ENCODE data around the gene KCNQ1. TPM values are rescaled to one million over a fixed set of nuclear protein-coding genes. Genes with fewer than 3 reads are reported as not detected.

Gene KCNQ1
- total RNA-seq, 1 donor from 2014 or later, result 2.7 TPM

DNA sequence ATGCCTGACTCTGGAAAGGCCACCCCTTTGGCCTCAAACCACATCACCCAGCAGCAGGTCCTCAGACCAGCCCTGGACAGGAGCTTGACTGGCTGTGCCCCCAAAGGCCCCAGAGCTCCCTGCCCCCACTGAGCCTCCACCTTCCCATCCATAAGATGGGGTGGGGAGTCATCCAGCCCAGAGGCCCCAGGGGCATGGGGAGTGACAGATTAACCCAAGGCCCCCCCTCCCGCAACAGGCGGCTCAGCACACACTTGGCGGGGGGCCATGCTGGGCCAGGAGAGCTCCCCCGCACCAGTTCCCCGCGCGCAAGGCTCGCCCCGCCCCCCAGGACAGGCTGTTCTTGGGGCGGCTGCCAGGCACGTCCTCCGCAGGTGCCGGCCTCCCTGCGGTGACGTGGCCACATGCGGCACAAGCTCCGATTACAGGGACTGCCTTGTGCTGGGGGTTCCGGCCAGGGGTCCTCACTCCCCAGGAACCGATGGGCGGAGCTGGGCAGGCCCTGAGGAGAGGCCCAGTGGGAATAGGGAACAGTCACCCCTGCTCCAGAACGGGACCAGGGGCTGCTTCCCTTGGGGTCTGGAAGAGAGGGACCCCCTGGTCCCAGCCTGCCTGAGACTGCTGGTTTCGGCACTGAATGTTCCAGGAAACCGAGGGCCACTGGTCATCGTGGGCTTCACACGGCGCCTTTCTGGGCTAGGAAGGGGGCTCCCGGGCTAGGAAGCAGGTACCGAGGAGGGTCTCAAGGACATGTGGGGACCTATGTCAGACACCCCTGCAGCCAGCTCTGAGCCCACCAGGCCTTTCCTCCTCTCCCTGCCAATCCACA lies 445.9 kb downstream of the KCNQ1 start:
- H3K4me3 ChIP-seq, result no peak overlapping the region
- no peak for TF ChIP-seq POLR2A (IDR thresholded peaks at IDR 0.05)
- peak; percentile 57 to 88 for TF ChIP-seq POLR2AphosphoS5 (IDR thresholded peaks at IDR 0.05; ENCODE audit: insufficient read depth in 1 of 2, low read depth in 1 of 2)
- H3K4me1 ChIP-seq, result peaks cover 39% of the 10 kb centered on the region
- DNase-seq (ENCODE audit: extremely low spot score in 2 of 2), result no peak
- no peaks in the 10 kb centered on the region for H3K9me3 ChIP-seq
- H3K36me3 ChIP-seq, result no peaks in the 10 kb centered on the region
- intact Hi-C loops (cut with DNase I), result loop anchor here (2.0 to 10.0 kb wide), 3 partner anchors 358 to 586 kb away; partner anchors contain the start of genes C11orf21 and TSPAN32
- no peaks in the 10 kb centered on the region for H3K27me3 ChIP-seq
- peak overlapping the region; percentile 82 for H3K27ac ChIP-seq

DNA sequence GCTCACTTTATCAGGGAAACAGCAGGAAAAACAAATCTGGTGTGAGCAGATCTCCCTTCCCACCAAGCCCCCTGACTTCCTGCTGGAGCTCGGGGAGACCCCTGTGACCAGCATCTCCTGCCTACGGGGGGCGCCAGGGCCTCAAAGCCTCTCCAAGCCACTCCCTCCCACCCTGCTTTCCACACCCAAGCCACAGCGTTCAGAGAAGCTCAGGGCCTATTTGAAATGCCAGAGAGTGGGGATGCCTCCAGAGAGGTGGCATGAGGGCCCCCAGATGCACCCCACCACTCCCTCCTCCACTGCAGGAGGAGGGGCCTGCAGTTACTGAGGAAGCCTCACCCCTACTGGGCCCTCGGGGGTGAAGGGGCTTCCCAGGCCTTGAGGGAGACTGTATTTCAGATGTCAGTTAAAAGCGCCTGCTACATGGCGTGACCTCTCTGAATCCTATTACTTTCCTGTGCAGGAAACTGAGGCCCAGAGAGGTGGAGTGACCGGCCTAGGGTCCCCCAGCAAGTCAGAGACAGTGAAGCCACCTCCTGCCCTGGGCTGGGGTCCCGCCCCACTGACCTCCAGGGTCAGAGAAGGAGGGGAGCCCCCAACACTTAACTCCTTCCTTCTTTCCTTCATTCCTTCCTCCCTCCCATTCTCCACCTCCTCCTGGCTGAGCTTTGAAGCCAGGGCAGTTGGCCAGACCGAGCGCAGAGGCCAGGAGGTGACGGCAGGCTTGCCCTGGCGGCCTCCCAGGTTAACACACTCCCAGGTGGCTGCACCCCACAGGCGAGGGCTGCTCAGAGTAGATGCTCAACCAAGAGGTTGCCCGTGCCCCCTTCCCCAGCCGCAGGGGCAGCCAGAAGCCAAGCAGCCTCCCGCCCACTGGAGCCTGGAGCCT lies 446.8 kb downstream of the KCNQ1 start:
- H3K27ac ChIP-seq, result peak overlapping the region; percentile 82
- no peaks in the 10 kb centered on the region for H3K9me3 ChIP-seq
- H3K4me1 ChIP-seq, result peaks cover 33% of the 10 kb centered on the region
- H3K27me3 ChIP-seq, result no peaks in the 10 kb centered on the region
- intact Hi-C loops (cut with DNase I), result loop anchor here (2.0 to 10.0 kb wide), 3 partner anchors 359 to 587 kb away; partner anchors contain the start of genes C11orf21 and TSPAN32
- TF ChIP-seq POLR2A (IDR thresholded peaks at IDR 0.05) (no peak), POLR2AphosphoS5 (IDR thresholded peaks at IDR 0.05; ENCODE audit: insufficient read depth in 1 of 2, low read depth in 1 of 2) (no peak)
- TF ChIP-seq, protein P1, sequence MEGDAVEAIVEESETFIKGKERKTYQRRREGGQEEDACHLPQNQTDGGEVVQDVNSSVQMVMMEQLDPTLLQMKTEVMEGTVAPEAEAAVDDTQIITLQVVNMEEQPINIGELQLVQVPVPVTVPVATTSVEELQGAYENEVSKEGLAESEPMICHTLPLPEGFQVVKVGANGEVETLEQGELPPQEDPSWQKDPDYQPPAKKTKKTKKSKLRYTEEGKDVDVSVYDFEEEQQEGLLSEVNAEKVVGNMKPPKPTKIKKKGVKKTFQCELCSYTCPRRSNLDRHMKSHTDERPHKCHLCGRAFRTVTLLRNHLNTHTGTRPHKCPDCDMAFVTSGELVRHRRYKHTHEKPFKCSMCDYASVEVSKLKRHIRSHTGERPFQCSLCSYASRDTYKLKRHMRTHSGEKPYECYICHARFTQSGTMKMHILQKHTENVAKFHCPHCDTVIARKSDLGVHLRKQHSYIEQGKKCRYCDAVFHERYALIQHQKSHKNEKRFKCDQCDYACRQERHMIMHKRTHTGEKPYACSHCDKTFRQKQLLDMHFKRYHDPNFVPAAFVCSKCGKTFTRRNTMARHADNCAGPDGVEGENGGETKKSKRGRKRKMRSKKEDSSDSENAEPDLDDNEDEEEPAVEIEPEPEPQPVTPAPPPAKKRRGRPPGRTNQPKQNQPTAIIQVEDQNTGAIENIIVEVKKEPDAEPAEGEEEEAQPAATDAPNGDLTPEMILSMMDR (IDR thresholded peaks at IDR 0.05), result no peak
- no peaks in the 10 kb centered on the region for H3K36me3 ChIP-seq
- H3K4me3 ChIP-seq, result peak overlapping the region; percentile 43 to 48
- DNase-seq (ENCODE audit: extremely low spot score in 2 of 2), result no peak

DNA sequence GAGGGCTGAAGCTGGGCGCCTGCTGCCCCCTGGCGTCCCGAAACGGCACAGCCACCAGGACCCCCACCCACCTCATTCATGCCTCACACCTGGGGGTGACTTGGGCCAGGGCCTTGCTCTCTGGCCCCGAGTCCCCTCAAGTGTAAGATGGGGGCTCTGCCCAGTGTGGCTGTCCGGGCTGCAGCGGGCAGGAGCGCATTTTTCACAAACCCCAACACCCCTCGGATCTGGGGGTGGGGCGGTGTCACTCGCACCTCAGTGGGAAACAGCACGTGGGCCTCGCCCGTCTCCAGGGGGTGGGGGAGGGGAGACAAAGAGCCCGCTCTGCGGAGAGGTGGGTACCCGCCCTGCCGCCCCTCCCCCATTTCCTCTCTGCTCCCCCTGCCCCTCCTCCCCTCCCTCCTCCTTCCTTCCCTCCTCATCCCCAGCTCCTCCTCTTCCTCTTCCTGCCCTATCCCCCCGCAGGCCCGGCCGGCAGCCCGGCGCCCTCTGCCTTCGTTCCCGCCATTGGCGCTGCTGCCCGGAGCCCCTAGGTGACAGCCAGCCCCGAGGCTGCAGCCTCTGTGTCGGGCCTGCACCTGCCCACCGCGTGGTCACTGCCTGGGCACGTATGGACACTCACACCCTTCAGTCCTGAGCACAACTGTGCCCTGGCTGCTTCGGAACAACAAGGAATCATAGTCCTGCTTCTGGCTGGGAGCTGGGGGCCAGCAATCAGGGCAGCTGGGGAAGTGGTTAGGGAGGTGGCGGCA lies 447.6 kb downstream of the KCNQ1 start:
- H3K9me3 ChIP-seq, result no peaks in the 10 kb centered on the region
- TF ChIP-seq, protein P1 (IDR thresholded peaks at IDR 0.05), result peak; percentile 83 to 99 (median 96)
- TF ChIP-seq POLR2A (IDR thresholded peaks at IDR 0.05) (no peak), POLR2AphosphoS5 (IDR thresholded peaks at IDR 0.05; ENCODE audit: insufficient read depth in 1 of 2, low read depth in 1 of 2) (peak in 1 of 2 donors; percentile 49)
- peak overlapping the region; percentile 82 for H3K27ac ChIP-seq
- intact Hi-C loops (cut with DNase I), result loop anchor here (10.0 kb wide), 2 partner anchors 468 to 588 kb away; partner anchors contain the start of genes C11orf21 and TSPAN32
- H3K4me3 ChIP-seq, result peak overlapping the region; percentile 43 to 48
- no peaks in the 10 kb centered on the region for H3K27me3 ChIP-seq
- no peaks in the 10 kb centered on the region for H3K36me3 ChIP-seq
- peaks cover 30% of the 10 kb centered on the region for H3K4me1 ChIP-seq
- DNase-seq (ENCODE audit: extremely low spot score in 2 of 2), result no peak

DNA sequence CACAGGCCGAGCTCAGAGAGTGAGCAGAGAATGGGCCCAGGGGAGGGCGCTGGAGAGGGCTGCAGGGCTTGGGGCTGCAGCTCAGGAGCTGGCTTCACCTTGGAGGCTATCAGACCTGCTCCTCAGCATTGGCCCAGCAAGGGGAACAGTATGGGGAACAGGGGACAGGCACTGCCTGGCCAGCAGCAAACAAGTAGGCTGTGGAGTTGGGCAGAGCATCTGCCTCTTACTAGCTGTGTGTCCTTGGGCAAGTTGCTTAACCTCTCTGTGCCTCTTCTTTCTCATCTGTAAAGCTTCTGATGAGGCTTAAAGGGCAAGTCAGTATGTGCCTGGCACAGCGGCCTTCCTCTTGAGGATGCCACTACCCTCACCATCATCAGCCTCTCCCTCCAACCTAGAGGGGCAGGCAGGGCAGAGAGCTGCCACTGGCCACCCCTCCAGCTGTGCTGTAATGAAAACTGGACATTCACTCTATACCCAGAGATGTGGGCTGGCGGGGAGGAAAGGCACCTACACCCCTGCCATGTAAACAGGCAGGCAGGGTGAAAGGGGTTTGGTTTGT lies 448.2 kb downstream of the KCNQ1 start:
- TF ChIP-seq, protein P1 (IDR thresholded peaks at IDR 0.05), result no peak
- no peak for TF ChIP-seq POLR2A (IDR thresholded peaks at IDR 0.05)
- TF ChIP-seq POLR2AphosphoS5 (IDR thresholded peaks at IDR 0.05; ENCODE audit: insufficient read depth in 1 of 2, low read depth in 1 of 2), result no peak
- Histone ChIP-seq H3K27ac (peak overlapping the region; percentile 82), H3K4me1 (peaks cover 30% of the 10 kb centered on the region), H3K27me3 (no peaks in the 10 kb centered on the region), H3K4me3 (peak overlapping the region; percentile 43 to 48), H3K36me3 (no peaks in the 10 kb centered on the region), H3K9me3 (no peaks in the 10 kb centered on the region)
- DNase-seq (ENCODE audit: extremely low spot score in 2 of 2), result no peak
- intact Hi-C loops (cut with DNase I), result loop anchor here (10.0 kb wide), 2 partner anchors 468 to 588 kb away; partner anchors contain the start of genes C11orf21 and TSPAN32
